Fibroblast of lung (primary cell): Measurements from ENCODE around the gene METTL26.

ENCODE experiments used
- CTCF ChIP-seq, 2 donors: IDR thresholded peaks in 1 of 2; conservative IDR thresholded peaks in 1 of 2; 1 replicate in 1 of 2; 2 replicates in 1 of 2; pipeline ENCODE4 v1.5.1; 2011 to 2012; ENCODE audit warnings: low read length in 2 of 2, control low read depth in 1 of 2, inconsistent platforms in 1 of 2, low read depth in 1 of 2, mild to moderate bottlenecking in 1 of 2
- EZH2 ChIP-seq: IDR thresholded peaks from 2 replicates; pipeline ENCODE4 v1.5.1; 2012; ENCODE audit warnings: low read length, control low read depth, mild to moderate bottlenecking; ENCODE audit errors: missing control alignments

DNA sequence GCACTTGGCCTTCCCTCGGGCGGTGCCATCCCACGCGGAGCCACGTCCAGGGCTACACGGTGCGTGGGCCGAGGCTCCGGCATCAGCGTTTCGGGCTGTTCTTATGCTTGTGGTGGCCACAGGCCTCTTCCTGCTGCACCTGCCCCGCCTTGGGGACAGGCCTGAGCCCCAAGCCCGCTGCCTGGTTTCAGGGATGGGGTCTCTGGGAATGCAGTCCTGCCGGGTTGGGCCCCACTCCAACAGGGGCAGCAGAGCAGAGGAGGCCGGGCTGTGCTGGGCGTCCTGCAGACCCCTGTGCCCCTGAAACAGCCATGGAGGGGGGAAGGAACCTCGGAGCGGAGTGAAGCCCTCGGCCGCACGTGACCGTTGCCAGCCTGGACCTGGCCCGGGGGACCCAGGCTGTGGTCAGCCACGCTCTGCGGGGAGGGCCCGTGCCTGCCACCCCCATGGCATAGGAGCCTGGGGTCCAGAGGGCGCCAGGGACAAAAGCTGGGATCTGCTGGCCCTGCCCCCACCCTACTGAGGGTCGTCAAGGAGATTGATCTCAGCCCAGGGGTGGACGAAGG is 5.8 kb downstream of the METTL26 start:
- TF ChIP-seq CTCF (conservative IDR thresholded peaks at IDR 0.05 in 1 of 2, IDR thresholded peaks at IDR 0.05 in 1 of 2; ENCODE audit: low read depth in 1 of 2, low read length in 2 of 2) (no peak), EZH2 (no peak)
